Measurements from ENCODE around the gene IL10RA. TPM values are rescaled to one million over a fixed set of nuclear protein-coding genes. Genes with fewer than 3 reads are reported as not detected.

IL10RA gene
- total RNA-seq, 1 experiment from 2014 or later = 0.41 TPM

DNA sequence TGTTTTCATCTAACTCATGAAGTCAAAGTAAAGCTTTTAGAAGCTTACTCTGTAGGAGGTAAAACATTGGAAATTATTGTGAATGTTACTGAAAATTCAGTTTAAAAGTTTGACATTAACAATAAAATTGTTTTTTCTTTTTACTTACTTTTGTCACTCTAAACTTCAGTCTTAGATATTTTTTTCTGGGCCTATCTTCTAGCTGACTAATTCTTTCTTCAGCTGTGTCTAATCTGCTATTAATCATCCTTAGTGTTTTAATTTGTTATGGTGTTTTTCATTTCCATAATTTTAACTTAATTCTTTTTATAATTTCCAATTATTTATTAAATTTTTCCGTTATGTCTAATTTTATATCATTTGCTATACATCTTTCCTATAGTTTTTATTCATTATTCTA lies 35.0 kb downstream of the IL10RA start:
- DNase-seq (ENCODE audit: low read depth, low spot score) (no peak), ATAC-seq (no peak)
- no peak for TF ChIP-seq SIN3A (IDR thresholded peaks at IDR 0.05; ENCODE audit: borderline replicate concordance, insufficient read depth, low read depth, low read length)
- no peak for TF ChIP-seq POLR2AphosphoS5 (IDR thresholded peaks at IDR 0.05; ENCODE audit: low read depth, low read length)
- TF ChIP-seq TCF7L2 (IDR thresholded peaks at IDR 0.05; ENCODE audit: low read depth, low read length) = no peak
- TF ChIP-seq, protein P1, sequence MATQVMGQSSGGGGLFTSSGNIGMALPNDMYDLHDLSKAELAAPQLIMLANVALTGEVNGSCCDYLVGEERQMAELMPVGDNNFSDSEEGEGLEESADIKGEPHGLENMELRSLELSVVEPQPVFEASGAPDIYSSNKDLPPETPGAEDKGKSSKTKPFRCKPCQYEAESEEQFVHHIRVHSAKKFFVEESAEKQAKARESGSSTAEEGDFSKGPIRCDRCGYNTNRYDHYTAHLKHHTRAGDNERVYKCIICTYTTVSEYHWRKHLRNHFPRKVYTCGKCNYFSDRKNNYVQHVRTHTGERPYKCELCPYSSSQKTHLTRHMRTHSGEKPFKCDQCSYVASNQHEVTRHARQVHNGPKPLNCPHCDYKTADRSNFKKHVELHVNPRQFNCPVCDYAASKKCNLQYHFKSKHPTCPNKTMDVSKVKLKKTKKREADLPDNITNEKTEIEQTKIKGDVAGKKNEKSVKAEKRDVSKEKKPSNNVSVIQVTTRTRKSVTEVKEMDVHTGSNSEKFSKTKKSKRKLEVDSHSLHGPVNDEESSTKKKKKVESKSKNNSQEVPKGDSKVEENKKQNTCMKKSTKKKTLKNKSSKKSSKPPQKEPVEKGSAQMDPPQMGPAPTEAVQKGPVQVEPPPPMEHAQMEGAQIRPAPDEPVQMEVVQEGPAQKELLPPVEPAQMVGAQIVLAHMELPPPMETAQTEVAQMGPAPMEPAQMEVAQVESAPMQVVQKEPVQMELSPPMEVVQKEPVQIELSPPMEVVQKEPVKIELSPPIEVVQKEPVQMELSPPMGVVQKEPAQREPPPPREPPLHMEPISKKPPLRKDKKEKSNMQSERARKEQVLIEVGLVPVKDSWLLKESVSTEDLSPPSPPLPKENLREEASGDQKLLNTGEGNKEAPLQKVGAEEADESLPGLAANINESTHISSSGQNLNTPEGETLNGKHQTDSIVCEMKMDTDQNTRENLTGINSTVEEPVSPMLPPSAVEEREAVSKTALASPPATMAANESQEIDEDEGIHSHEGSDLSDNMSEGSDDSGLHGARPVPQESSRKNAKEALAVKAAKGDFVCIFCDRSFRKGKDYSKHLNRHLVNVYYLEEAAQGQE (IDR thresholded peaks at IDR 0.05; ENCODE audit: insufficient read depth in 1 of 2, low read depth in 2 of 2, low read length in 1 of 2) = no peak
- TF ChIP-seq, protein P2, sequence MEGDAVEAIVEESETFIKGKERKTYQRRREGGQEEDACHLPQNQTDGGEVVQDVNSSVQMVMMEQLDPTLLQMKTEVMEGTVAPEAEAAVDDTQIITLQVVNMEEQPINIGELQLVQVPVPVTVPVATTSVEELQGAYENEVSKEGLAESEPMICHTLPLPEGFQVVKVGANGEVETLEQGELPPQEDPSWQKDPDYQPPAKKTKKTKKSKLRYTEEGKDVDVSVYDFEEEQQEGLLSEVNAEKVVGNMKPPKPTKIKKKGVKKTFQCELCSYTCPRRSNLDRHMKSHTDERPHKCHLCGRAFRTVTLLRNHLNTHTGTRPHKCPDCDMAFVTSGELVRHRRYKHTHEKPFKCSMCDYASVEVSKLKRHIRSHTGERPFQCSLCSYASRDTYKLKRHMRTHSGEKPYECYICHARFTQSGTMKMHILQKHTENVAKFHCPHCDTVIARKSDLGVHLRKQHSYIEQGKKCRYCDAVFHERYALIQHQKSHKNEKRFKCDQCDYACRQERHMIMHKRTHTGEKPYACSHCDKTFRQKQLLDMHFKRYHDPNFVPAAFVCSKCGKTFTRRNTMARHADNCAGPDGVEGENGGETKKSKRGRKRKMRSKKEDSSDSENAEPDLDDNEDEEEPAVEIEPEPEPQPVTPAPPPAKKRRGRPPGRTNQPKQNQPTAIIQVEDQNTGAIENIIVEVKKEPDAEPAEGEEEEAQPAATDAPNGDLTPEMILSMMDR (IDR thresholded peaks at IDR 0.05) = no peak
- POLR2A ChIA-PET = no interaction called here
- Histone ChIP-seq H3K27me3 (ENCODE audit: control insufficient read depth, insufficient read depth, low read length) (peaks cover 16% of the 10 kb centered on the region), H3K36me3 (ENCODE audit: control insufficient read depth, insufficient read depth, low read length) (no peaks in the 10 kb centered on the region), H3K9me3 (ENCODE audit: control insufficient read depth, insufficient read depth, low read depth, low read length) (peaks cover 8% of the 10 kb centered on the region; the same call in 1 of the 2 replicates), H3K4me3 (ENCODE audit: low read depth in 2 of 2, low read length in 2 of 2) (no peak overlapping the region), H3K4me1 (ENCODE audit: control insufficient read depth, insufficient read depth, low read length) (no peaks in the 10 kb centered on the region), H3K27ac (ENCODE audit: low read length) (no peak overlapping the region)
- no TSS peak for BruUV-seq (replicated peaks)
- intact Hi-C loops (cut with micrococcal nuclease; ENCODE audit: unreplicated experiment) (no loop called here), in situ Hi-C loops (cut with HindIII; ENCODE audit: low pct_unique_long_range_greater_than_20kb, low sequenced_read_pairs) (no loop called here)
- CTCF ChIA-PET = interaction anchor here (0.6 kb wide), 1 partner anchor 10 kb away, joined by 3 read pairs; no protein-coding TSS in a partner anchor

DNA sequence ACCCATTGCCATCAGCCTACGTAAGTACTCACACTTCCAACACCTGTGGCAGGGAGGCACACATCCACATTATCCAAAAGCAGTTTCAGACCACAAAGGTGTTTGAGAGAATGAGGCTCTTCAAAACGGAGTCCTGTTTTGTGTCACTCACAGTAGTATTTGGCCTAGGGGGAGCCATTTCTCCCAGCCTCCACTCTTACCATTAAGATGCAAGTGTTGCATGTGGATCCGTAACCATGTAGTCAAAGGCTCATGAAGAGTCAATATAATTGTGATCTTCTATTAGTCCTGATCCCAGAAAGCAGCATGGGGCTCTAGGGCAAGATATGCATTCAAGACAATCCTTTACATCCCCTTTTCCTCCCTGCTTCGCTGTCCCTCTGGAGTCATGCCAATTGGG lies 41.5 kb downstream of the IL10RA start:
- in situ Hi-C loops (cut with HindIII; ENCODE audit: low pct_unique_long_range_greater_than_20kb, low sequenced_read_pairs) (no loop called here), intact Hi-C loops (cut with micrococcal nuclease; ENCODE audit: unreplicated experiment) (no loop called here)
- POLR2A ChIA-PET = no interaction called here
- no peak overlapping the region for H3K4me3 ChIP-seq (ENCODE audit: low read depth in 2 of 2, low read length in 2 of 2)
- H3K27me3 ChIP-seq (ENCODE audit: control insufficient read depth, insufficient read depth, low read length) = peaks cover 12% of the 10 kb centered on the region
- CTCF ChIA-PET = interaction anchor here (0.7 kb wide), 1 partner anchor 80 kb away, joined by 3 read pairs; no protein-coding TSS in a partner anchor
- H3K27ac ChIP-seq (ENCODE audit: low read length) = no peak overlapping the region
- DNase-seq (ENCODE audit: low read depth, low spot score) (no peak), ATAC-seq (no peak)
- no peaks in the 10 kb centered on the region for H3K4me1 ChIP-seq (ENCODE audit: control insufficient read depth, insufficient read depth, low read length)
- TF ChIP-seq POLR2AphosphoS5 (IDR thresholded peaks at IDR 0.05; ENCODE audit: low read depth, low read length) (no peak), TCF7L2 (IDR thresholded peaks at IDR 0.05; ENCODE audit: low read depth, low read length) (no peak)
- TF ChIP-seq, protein P2 (IDR thresholded peaks at IDR 0.05) = 0 out of 2 replicates have a peak, but pooled peaks have one; percentile 17
- H3K9me3 ChIP-seq (ENCODE audit: control insufficient read depth, insufficient read depth, low read depth, low read length) = no peaks in the 10 kb centered on the region
- BruUV-seq (replicated peaks) = no TSS peak
- H3K36me3 ChIP-seq (ENCODE audit: control insufficient read depth, insufficient read depth, low read length) = no peaks in the 10 kb centered on the region

All from Panc1 (cell line).